GM11168 (cell line): ENCODE results near the gene RHBDF1.
"Not testable (repeated sequence)": the region's sequence is repeated elsewhere in the genome, so short reads cannot be mapped to it uniquely, and the experiment has no call there.

ENCODE experiments used
- in situ Hi-C: fragments of 300-500 bp; cut with MboI; formaldehyde crosslinking; loops from one replicate; pipeline ENCODE4 v1.12.0; 2022; ENCODE audit warnings: low sequenced_read_pairs; ENCODE audit not compliant: unreplicated experiment

RHBDF1 gene

DNA sequence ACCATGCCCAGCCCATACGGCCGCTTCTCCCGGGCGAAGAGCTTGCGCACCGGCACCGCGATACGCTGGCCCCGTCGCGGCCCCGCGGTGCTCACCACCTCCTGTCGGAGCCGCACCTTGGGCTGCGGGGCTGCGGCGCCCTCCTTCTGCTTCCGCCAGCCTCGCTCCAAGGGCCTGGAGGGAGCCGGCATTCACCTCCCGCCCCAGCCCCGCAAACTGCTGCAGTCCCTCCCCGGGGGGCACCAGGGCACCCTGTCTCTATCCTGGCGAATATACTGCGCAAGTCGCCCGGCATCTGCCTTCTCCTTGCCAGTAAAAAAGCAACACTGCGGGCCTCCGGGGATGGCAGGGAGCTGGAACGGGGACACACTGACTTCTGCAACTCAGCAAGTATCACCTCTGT, 10.6 kb downstream of the RHBDF1 start:
- in situ Hi-C loops, result no loop called here

DNA sequence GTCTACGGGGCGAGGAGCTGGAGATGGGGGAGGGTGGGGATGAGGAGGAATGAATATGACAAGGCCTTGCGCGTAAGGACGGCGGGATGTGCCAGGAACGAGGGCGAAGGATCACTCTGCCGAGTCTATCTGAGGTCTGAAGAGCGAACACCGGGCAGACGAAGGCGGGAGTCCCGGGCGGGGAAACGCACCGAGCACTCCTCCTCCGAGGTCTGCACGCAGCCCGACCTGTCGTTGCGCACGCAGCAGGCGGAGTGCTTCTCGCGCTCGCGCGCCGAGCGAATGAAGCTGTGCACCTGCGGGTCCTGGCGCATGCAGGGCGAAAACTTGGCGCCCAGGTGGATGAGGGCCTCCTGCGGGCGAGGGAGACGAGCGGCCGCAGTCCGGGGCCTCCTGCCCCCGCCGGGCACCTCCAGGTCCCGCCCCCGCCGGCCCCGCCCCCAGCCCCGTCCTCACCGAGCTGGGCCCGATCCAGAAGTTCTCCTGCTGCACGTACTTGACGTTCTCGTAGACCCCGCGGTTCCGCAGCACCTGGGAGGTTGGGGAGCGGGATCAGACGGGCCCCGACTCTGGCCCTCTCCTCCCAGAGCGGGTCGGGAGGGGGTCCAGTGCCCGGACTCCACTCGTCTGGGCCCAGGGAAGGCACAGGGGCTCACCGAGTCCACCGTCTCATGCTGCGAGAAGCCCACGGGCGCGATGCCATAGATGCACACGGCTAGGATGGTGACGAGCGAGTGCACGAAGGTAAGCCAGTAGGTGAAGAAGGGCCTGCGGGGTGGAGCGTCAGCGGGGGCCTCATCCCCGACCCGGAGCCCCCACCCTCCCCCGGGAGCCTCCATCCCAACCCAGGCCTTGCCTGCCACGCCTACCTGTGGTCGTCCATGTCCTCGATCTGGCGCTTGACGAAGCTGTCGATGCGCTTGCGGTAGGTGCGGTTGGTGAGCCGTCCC, 11.2 kb downstream of the RHBDF1 start:
- in situ Hi-C loops, result no loop called here

DNA sequence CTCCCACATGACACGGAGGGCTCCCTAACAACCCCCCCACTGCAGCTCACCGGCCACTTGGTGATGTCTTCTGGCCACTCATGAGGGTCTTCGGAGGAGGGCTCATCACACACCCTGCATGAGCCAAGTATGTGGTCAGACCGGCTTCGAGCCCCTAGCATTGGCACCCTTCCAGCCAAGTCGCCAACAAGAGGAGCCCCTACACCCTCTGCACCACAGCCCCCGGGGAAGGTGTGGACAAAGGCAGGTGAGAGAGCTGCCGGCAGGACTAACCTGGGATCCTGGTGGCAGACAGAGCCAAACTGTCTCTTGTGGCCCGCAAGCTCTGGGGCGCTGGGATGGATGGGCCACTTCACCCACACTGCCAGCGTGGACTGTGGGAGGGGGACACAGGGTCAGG, 12.3 kb downstream of the RHBDF1 start:
- in situ Hi-C loops, result no loop called here

DNA sequence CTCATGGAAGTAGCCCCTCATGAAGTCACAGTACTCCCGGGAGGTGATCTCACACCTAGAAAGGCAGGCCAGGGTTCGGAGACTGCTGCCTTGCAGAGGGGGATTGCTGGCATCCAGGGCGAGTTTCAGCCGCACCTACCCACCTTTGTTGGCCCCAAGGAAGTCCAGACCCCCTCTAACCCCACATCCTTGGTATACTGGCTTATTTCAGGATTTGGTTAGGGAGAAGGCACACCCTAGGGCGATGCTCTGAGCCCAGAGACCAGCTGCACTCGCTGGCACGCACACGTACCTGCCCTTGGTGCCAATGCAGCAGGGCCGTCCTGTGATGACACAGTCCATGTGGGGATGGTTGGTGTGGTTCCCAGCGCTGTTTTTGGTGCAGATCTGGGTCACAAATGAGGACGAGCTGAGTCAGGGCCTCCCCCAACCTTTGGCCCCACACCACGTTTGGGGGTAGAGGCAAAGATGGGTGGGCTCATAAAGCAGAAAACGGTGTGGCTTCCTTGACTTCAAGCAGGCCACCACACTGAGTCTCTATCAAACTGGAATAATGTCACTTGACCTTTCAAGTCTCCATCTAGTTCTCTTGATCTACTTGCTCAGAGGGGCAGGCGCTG, 12.9 kb downstream of the RHBDF1 start:
- in situ Hi-C loops, result no loop called here

DNA sequence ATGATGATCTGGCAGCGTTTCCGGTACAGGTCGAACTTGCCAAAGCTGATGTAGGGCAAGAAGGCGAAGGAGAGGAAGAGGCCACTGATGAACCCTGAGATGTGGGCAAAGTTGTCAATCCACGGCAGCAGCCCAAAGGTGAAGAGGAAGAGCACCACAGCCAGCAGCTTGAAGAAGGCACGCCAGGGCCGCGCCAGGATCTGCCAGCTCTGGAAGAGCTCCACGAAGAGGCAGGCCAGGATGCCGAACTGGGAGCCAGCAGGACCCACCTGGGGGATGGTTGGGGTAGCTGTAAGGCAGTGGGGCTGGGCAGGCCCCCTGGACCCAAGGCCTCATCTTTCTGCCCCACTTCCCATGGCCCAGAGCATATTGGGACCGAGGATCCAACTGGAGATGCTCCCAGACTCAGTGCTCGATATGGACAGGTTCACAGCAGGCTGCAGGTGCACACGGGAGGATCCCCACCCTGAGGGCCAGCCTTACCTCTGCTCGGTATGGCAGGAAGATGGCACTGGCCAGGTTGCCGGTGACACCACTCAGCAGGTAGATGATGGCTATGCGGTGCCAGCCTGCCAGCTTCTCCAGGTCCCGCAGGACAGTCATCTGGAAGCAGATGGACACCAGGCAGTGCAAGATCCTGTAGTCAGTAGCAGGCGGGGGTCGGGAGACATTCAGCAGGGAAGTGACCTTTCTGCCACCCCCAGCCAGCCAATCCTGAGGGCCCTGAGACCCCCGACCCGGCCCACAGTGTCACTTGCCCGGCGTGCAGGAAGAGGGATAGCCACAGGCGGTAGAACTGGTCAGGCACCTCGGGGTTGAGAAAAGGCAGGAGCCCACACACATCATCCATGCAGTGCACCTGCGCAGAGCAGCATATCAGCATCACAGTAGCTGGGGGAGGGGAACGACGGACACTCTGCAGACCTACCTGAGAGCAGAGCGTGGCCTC, 13.7 kb downstream of the RHBDF1 start:
- in situ Hi-C loops, result no loop called here

DNA sequence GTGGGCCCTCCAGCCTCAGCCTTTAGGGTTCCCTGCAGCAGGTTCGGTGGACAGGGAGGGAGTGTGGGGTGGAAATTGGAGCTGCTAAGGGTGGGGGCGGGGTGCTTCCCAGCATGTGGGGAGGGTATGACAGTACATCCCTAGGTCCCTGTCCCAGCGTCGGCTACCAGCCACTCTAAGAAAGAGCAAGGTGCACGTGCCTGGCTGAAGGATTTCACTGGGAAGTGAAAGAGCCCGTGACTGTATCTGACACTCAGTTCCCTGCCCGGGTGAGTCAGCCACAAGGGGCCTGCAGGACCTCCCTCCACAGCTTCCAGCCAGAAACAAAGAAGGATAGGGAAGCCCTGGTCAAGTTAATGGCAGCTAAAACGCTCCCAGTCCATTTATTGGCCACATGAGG, 14.7 kb downstream of the RHBDF1 start:
- in situ Hi-C loops, result no loop called here

DNA sequence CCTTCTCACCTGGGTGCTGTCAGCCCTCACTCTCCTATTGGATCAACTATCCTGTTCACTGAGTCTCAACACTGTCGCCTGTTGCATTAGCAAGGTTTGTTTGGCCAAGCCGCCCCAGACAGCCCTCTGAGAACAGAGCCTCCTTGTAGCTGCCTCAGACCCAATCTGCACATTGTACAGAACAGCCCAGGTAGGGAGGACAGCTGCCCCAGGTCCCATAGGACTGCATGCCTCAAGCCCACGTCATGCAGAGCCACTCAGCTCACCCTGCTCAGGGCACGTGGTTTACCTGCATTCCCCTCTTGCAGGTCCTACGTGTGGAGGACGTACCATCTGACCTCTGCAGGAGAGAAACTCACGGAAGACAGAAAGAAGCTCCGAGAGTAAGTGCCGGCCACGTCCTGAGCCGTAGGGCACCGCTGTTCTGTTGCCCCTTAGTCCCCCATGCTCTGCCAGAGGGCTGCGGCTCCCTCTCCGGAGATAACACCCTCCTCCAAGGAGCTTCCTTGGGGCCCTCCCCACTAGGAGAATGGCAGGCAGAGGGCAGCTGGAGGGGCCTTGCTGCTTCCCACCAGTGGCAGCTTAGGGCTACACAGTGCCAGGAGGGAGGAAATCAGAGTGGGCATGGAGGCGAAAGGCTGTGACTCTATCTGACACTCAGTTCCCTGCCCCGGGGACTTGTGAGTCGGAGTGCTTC, 16.1 kb downstream of the RHBDF1 start:
- in situ Hi-C loops, result no loop called here

DNA sequence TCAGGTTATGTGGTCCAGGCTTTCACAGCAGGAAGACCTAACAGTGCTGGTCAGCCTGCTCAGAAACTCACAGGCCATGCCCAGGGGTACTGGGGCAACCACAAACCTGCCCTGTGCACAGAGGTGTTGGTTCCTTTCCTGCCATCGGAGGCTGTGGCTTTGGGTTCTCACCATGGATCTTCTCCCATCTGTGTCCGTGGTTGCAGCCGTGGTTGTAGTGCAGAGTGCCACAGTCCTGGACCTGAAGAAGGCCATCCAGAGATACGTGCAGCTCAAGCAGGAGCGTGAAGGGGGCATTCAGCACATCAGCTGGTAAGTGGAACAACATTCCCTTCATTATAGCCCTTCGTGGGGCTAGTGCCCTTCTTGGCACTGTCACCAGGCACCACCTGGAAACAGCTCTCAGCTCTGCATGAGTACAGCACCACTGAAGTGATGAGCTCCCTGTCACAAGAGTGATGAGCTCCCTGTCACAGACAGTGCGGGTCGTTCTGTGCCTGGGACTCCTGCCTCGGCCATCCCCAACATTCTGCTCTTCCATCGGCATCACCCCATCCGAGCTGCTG, 16.8 kb downstream of the RHBDF1 start:
- in situ Hi-C loops, result no loop called here

DNA sequence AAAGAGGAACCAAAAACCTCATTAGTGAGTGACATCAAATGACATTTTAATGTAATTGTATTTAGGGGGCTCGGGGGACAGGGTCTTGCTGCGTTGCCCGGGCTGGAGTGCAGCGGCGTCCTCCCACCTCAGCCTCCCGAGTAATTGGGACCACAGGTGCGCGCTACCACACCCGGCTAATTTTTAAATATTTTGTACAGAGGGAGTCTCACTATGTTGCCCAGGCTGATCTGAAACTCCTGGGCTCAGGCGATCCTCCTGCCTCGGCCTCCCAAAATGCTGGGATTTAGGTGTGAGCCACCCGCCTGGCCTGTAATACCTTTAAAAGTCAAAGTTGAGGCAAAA, 18.2 kb downstream of the RHBDF1 start:
- in situ Hi-C loops, result no loop called here

DNA sequence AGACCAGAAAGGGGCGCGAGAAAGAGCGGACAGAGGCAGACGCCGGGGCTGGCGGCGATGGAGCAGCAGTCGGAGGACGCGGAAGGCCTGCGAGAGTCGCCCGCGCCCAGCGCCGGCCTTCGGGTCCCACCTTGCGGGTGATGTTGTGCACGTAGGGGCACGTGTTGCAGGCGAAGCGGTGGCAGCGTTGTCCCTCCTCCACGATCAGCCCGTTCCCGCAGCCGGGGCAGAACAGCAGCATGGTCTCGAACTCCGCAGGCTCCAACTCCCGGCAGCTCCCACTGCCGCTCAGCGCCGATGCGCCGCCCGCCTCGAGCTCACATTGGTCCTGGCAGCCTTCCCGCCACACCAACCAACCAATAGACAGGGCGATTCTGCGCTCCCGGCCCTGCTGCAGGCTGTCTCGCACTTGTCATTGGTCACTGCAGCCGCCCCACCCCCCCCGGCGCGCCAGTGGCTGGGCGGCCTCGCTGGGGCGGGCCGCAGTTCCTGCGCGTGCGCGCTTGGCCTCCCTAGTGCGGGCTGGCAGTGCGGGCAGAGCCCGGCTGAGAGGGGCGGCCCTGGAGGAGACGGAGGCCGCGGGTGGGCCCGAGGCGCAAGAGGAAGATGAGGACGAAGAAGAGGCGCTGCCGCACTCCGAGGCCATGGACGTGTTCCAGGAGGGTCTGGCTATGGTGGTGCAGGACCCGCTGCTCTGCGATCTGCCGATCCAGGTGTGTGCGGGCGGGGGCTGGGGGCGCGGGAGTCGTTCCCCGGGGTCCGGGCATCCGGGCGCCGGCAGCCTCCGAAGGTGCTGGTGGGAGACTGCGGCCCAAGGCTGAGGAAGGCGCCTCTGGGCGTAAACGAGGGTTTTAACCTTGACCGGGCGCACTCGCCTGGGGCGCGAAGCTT, 18.8 kb downstream of the RHBDF1 start, which contains the start of the genes POLR3K and SNRNP25:
TSS of gene POLR3K (minus strand) at position 263 of the 891 bp plus-strand sequence. CDS start at position 241, 22 bp downstream.
TSS of gene SNRNP25 (plus strand) at position 483 of the 891 bp plus-strand sequence. CDS start at position 672, 189 bp downstream.
- in situ Hi-C loops, result no loop called here

DNA sequence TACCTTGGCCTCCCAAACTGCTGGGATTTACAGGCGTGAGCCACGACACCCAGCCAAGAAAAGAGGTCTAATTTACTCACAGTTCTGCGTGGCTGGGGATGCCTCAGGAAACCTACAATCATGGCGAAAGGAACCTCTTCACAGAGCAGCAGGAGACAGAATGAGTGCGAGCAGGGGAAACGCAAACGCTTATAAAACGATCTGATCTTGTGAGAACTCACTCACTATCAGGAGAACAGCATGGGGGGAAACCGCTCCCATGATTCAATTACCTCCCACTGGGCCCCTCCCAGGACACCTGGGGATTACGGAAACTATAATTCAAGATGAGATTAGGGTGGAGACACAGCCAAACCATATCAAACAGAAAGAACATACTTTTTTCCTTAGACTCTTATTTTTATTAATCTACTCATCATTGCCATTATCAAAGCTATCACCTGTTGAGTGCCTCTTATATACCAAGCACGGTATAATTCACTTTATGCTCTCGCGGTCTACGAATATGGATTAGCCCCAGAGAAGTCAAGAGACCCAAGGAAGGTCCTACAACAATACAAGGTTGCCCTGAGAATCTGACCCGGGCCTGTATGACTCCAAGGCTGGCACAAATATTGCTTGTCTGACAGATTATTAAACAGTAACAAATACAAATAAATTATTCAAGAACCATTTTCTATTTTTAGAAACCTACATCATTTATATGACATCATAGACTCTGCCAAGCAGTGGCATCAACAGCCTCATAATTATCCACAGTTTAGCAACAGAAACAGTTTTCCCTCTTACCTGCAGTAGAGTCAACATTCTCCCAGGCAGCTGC, 21.5 kb downstream of the RHBDF1 start:
- in situ Hi-C loops, result no loop called here

DNA sequence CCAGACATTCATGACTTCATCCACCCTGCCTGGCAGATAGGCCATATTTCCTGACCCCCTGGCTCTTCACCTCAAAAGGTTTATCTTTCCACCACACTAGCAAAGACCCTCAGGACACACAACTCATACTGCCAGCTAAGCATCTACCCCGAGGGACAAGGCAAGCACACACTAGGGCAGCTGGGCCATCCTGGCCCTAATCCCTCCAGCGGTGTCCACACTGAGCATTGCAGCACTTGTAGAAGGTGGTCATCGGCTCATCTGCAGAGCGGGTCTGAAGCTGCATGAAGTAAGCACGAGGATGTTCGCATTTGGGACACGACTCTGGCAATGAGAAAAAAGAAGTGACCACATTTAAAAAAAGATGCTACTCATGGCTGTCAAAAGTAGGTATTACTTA, 25.2 kb downstream of the RHBDF1 start:
- in situ Hi-C loops, result no loop called here

DNA sequence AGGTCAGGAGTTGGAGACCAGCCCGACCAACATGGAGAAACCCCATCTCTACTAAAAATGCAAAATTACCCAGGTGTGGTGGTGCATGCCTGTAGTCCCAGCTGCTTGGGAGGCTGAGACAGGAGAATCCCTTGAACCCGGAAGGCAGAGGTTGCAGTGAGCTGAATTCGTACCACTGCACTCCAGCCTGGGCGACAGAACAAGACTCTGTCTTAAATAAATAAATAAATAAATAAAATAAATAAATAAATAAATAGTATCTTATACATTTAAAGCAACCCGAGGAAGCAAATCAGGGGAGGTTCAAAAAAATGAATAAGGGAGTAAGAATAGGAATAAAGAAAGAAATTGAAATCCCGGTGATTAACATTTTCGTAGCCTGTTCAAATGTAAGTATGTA, 25.9 kb downstream of the RHBDF1 start:
- in situ Hi-C loops, result not testable (repeated sequence)

DNA sequence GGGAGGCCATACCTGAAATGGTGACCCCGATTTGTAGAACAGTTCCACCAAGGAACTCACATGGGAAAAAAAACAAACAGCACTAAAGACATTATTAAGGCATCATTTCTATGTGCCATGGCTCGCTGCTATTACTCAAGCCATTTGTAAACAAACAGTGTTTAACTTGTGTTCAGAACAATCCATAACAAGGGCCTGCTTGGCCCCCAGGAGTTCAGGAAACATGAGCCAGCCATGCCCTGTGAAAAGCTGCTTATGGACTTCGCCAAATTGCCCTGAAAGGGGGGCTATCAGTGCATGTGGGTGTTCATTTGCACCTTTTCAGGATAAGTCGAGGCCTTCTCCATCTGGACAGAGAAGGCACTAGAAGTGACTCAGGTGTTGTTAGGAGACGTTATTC, 27.0 kb downstream of the RHBDF1 start:
- in situ Hi-C loops, result no loop called here

DNA sequence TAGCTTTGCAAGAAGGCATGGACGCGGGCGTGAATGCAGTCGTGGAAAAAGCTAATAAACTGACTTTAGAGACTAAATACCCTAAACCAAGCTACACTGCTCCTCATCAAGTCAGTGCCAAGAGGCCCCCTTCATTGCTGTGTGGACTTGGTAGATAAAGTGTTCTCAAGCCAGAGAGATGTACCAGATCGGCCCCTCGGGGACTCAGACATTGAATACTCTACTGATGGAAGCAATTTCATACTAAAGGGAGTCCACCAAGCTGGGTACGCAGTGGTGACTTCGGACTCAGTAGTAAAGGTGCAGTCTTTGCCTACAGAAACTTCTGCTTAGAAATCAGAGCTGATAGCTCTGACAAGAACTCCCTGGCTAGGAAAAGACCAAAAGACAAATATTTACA, 27.8 kb downstream of the RHBDF1 start:
- in situ Hi-C loops, result no loop called here

DNA sequence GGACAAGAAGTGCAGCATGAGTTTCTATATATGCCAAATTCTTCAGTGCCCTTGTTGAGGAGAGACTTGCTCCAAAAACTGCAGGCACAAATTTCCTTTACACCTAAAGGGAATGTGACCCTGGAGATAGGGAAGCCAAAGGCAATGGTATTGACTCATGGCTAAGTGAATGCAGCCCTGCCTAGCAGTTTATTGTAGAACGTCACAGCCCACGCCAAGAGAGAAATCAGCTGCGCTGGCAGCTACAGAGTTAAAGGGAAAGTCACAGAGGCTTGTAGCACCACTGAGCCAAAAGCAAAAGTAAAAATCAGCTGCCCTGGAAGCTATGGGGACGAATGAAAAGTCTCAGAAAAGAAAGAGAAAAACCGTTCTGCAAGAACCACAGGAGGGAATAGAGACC, 29.1 kb downstream of the RHBDF1 start:
- in situ Hi-C loops, result no loop called here

DNA sequence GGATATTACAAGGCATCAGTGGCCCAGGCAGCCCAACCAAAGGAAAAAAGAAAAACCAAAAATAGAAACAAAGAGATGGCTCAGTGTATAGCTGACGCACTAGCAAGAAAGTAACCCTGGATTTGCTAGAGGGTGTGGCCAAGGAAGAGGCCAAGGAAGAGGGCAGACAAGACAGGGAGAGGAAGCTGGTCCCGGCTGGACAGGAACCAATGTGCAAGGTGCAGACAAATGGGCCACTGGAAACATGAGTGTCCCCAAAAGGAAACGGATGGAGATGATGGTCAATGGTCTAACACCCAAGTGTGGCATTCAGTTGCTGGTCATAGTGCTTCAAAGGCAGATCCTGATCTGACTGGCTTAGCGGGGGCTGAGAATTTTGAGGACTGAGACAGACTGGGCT, 29.7 kb downstream of the RHBDF1 start:
- in situ Hi-C loops, result no loop called here

DNA sequence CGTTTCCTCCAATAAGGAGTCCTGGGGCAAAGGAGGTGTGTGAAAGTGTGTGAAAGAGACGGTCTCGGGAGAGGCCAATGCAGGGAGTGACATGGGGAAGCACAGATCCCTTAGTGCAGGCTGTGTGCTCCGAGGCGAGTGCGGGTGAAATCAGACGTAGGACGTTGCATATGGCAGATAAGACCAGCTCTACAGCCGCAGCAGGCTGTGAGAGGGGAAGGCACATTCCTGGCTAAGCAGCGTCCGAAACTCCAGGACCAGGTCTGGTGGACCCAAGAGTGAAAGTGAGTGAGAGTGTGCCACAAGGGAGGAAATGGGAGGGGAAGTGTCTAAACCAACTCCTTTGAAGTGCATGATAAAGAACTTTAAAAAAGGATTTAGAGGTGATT, 30.4 kb downstream of the RHBDF1 start:
- in situ Hi-C loops, result no loop called here
